Spleen (tissue), 11 donors: ENCODE data around the gene CDC6. TPM values are rescaled to one million over a fixed set of nuclear protein-coding genes. Genes with fewer than 3 reads are reported as not detected.
A peak's percentile ranks its signal among the peaks of the same experiment; 100 is the strongest.

ENCODE experiments used
- DNase-seq: peaks from one replicate; pipeline ENCODE4 v3.0.0-alpha.2; 2020
- H3K27ac ChIP-seq, 8 donors: fragments of 200-600 bp; sonication (generic) in 7 of 8; 1 replicate in 4 of 8; 2 replicates in 4 of 8; pipeline versions ENCODE4 v1.5.0 to v1.8.0; 2016 to 2021; ENCODE audit warnings: inconsistent platforms in 4 of 8, mild to moderate bottlenecking in 4 of 8, moderate library complexity in 1 of 8
- H3K27me3 ChIP-seq, 7 donors: fragments of 200-600 bp; sonication (generic) in 6 of 7; replicated peaks in 1 of 7; 1 replicate in 4 of 7; 2 replicates in 3 of 7; pipeline versions ENCODE4 v1.5.0 to v1.8.0; 2016 to 2021; ENCODE audit warnings: inconsistent platforms in 3 of 7, mild to moderate bottlenecking in 1 of 7
- H3K36me3 ChIP-seq, 6 donors: fragments of 200-600 bp; sonication (generic) in 5 of 6; 1 replicate in 4 of 6; 2 replicates in 2 of 6; pipeline versions ENCODE4 v1.5.0 to v1.8.0; 2016 to 2021; ENCODE audit warnings: inconsistent platforms in 2 of 6
- H3K4me1 ChIP-seq, 6 donors: fragments of 200-600 bp; sonication (generic) in 5 of 6; 1 replicate in 3 of 6; 2 replicates in 3 of 6; pipeline versions ENCODE4 v1.5.0 to v1.8.0; 2016 to 2021; ENCODE audit warnings: inconsistent platforms in 3 of 6
- H3K4me3 ChIP-seq, 8 donors: fragments of 200-600 bp; sonication (generic) in 7 of 8; 1 replicate in 4 of 8; 2 replicates in 4 of 8; pipeline versions ENCODE4 v1.5.0 to v1.8.0; 2016 to 2021; ENCODE audit warnings: inconsistent platforms in 4 of 8, mild to moderate bottlenecking in 4 of 8, moderate library complexity in 2 of 8
- H3K9me3 ChIP-seq, 8 donors: fragments of 200-600 bp; sonication (generic) in 7 of 8; 1 replicate in 4 of 8; 2 replicates in 4 of 8; pipeline versions ENCODE4 v1.5.0 to v1.8.0; 2016 to 2021; ENCODE audit warnings: inconsistent platforms in 4 of 8
- POLR2A ChIP-seq, 3 donors: fragments of 450-650 bp; IDR thresholded peaks; one replicate each; pipeline ENCODE4 v1.5.1; 2017; ENCODE audit warnings: antibody characterized with exemption in 3 of 3, mild to moderate bottlenecking in 1 of 3
- POLR2AphosphoS5 ChIP-seq, 3 donors: sonication (generic); formaldehyde crosslinking; IDR thresholded peaks; one replicate each; pipeline ENCODE4 v1.5.1; 2017; ENCODE audit warnings: antibody characterized with exemption in 3 of 3
- WGBS, 5 donors: extraction: QIAGEN DNeasy Blood & Tissue Kit in 3 of 5; methylation state at CpG; one replicate each; pipeline versions ENCODE4 v1.1.5 to v1.1.7; 2013 to 2018; 5-methylcytosine and 5-hydroxymethylcytosine counted together
- intact Hi-C: fragments of 100-400 bp; cut with DNase I; formaldehyde crosslinking; loops from one replicate; pipeline ENCODE4 v1.15.0; 2023; ENCODE audit warnings: low total_unique reads
- polyA plus RNA-seq, 3 donors: library from polyadenylated mRNA; stranded (reverse); fragments of 200-250 nt; gene quantifications; one replicate each; pipeline ENCODE4 v1.2.1, GENCODE V29; 2013
- total RNA-seq, 7 donors: library from RNA; depleted of rRNA in 3 of 7; stranded (reverse); fragments of >200 nt in 3 of 7; fragmentation: NEBNext Ultra II Directional in 4 of 7; extraction: Animal tissue kit (Norgen Biotek cat#: 25700) in 4 of 7; gene quantifications; one replicate each; pipeline versions ENCODE4 v1.1.0 to v1.2.1, GENCODE V29; 2016 to 2021
- TF ChIP-seq, protein P1 (sequence below), 11 experiments: fragments of 200-600 bp in 7 of 11; fragments of 450-650 bp in 4 of 11; sonication (generic) in 4 of 11; IDR thresholded peaks in 8 of 11; conservative IDR thresholded peaks in 3 of 11; 1 replicate in 7 of 11; 2 replicates in 4 of 11; pipeline versions ENCODE4 v1.4.0 to v1.8.0; 2016 to 2021; ENCODE audit warnings: antibody characterized with exemption in 11 of 11, inconsistent platforms in 4 of 11, mild to moderate bottlenecking in 1 of 11
- donor health status: healthy with polysubstance abuse.
- donor health status: DM: no; HTN: no; CAD: no; lungs with moderate emphysema.
- donor health status: DM: no; HTN: no; CAD: no.
- donor health status: Bipolar disorder and iron deficiency.
- donor health status: healthy.
- donor health status: DM: no; HTN: no; CAD: no.
- donor health status: DM: yes; HTN: yes; CAD: no.

Gene CDC6
- total and polyA plus RNA-seq, 10 donors, result 1.2 to 11.6 (median 5.1) TPM

DNA sequence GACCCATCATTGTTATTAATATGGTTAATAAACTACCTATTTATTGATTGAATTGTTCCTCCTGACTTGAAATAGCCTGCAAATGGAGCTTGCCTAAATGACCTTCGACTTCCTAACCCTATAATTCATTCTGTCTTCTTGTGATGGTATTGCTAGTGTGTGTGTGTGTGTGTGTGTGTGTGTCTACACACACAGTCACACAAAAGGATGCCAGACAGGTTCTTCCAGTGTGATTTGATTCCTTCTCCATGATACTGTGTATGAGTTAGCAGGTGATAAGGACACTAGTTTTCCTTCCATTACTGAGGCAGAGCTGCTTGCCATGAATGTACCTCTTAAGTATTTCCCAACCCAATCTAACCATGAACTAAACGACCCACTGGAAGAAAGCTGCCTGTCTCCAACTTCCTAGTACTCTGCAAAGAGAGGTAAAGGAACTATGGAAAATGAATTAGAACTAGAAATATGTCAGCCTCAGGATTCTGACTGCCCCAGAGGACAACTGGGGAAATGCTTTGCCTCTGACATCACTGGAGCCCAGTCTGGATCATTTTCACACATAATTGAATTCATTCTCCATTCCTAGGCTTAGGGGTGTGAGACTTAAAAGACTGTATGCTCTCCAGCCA, 3.5 kb upstream of the CDC6 start:
- no peak for DNase-seq
- peaks cover 0 to 59% (median 28%) of the 10 kb centered on the region in 6 donors for H3K36me3 ChIP-seq
- 52 to 80% (median 69%) methylated on average over 2 of the region's 2 CpGs for WGBS, 5 donors
- TF ChIP-seq POLR2A (IDR thresholded peaks at IDR 0.05), result no peak
- TF ChIP-seq, protein P1, sequence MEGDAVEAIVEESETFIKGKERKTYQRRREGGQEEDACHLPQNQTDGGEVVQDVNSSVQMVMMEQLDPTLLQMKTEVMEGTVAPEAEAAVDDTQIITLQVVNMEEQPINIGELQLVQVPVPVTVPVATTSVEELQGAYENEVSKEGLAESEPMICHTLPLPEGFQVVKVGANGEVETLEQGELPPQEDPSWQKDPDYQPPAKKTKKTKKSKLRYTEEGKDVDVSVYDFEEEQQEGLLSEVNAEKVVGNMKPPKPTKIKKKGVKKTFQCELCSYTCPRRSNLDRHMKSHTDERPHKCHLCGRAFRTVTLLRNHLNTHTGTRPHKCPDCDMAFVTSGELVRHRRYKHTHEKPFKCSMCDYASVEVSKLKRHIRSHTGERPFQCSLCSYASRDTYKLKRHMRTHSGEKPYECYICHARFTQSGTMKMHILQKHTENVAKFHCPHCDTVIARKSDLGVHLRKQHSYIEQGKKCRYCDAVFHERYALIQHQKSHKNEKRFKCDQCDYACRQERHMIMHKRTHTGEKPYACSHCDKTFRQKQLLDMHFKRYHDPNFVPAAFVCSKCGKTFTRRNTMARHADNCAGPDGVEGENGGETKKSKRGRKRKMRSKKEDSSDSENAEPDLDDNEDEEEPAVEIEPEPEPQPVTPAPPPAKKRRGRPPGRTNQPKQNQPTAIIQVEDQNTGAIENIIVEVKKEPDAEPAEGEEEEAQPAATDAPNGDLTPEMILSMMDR (IDR thresholded peaks at IDR 0.05 in 8 of 11, conservative IDR thresholded peaks at IDR 0.05 in 3 of 11), result no peak
- TF ChIP-seq POLR2AphosphoS5 (IDR thresholded peaks at IDR 0.05), result no peak
- H3K4me1 ChIP-seq, result peaks cover 7 to 32% (median 15%) of the 10 kb centered on the region in 6 donors
- H3K9me3 ChIP-seq, result no peaks in the 10 kb centered on the region
- intact Hi-C loops, result no loop called here
- H3K4me3 ChIP-seq, result no peak overlapping the region
- peak overlapping the region in 2 of 8 donors; percentile 19 to 38 for H3K27ac ChIP-seq
- no peaks in the 10 kb centered on the region for H3K27me3 ChIP-seq

DNA sequence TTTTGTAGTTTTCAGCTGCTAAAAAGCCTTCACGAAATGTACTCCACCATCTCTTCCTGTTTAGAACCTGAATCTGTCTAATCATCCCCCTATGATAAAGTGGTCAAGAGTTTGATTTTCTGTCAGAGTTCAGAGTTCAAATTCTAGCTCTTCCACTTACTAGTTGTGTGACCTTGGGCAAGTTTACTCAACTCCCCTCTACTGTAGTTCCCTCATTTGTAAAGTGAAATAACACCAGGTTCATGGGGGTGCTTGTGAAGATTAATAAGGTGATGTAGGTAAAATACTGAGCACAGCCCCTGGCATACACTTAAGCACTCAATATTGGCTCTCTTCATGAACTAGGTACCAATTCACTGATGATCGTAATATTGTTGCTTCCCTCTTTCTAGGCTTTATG, 1.2 kb upstream of the CDC6 start:
- peaks cover 0 to 42% (median 5%) of the 10 kb centered on the region in 6 donors for H3K36me3 ChIP-seq
- peaks cover 7 to 47% (median 19%) of the 10 kb centered on the region in 6 donors for H3K4me1 ChIP-seq
- H3K27ac ChIP-seq, result no peak overlapping the region
- TF ChIP-seq, protein P1 (IDR thresholded peaks at IDR 0.05 in 8 of 11, conservative IDR thresholded peaks at IDR 0.05 in 3 of 11), result no peak
- TF ChIP-seq POLR2A (IDR thresholded peaks at IDR 0.05) (no peak), POLR2AphosphoS5 (IDR thresholded peaks at IDR 0.05) (no peak)
- no peak for DNase-seq
- H3K9me3 ChIP-seq, result no peaks in the 10 kb centered on the region
- H3K27me3 ChIP-seq, result no peaks in the 10 kb centered on the region
- 87 to 93% (median 90%) methylated on average over 2 of the region's 2 CpGs for WGBS, 5 donors
- H3K4me3 ChIP-seq, result no peak overlapping the region
- intact Hi-C loops, result no loop called here

DNA sequence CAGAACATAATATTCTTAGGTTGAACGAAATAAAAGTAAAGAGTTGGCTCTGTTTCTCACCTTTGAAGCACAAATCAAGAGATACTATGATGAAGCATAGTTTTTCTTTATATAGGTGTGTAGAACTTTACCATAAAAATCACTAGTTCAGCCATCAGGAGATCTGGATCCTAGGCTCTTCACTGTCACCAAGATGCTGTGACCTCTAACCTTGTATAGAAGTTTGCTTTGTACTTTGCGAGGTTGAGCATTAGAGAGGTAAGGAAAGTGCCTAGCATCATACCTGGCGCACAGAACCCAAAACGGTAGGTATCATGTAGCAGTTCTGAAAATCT, 553 bp upstream of the CDC6 start:
- WGBS, 5 donors, result 40 to 48% (median 45%) methylated on average over 4 of the region's 4 CpGs
- intact Hi-C loops, result no loop called here
- no peak for DNase-seq
- Histone ChIP-seq H3K27ac (peak overlapping the region in 7 of 8 donors; percentile 15 to 71 (median 43)), H3K27me3 (no peaks in the 10 kb centered on the region), H3K4me1 (peaks cover 7 to 47% (median 19%) of the 10 kb centered on the region in 6 donors), H3K36me3 (peaks cover 0 to 40% (median under 1%) of the 10 kb centered on the region in 6 donors), H3K4me3 (peak overlapping the region in 2 of 8 donors; percentile 68 to 75), H3K9me3 (no peaks in the 10 kb centered on the region)
- TF ChIP-seq POLR2AphosphoS5 (IDR thresholded peaks at IDR 0.05) (no peak), POLR2A (IDR thresholded peaks at IDR 0.05) (no peak)
- TF ChIP-seq, protein P1 (IDR thresholded peaks at IDR 0.05 in 8 of 11, conservative IDR thresholded peaks at IDR 0.05 in 3 of 11), result no peak

DNA sequence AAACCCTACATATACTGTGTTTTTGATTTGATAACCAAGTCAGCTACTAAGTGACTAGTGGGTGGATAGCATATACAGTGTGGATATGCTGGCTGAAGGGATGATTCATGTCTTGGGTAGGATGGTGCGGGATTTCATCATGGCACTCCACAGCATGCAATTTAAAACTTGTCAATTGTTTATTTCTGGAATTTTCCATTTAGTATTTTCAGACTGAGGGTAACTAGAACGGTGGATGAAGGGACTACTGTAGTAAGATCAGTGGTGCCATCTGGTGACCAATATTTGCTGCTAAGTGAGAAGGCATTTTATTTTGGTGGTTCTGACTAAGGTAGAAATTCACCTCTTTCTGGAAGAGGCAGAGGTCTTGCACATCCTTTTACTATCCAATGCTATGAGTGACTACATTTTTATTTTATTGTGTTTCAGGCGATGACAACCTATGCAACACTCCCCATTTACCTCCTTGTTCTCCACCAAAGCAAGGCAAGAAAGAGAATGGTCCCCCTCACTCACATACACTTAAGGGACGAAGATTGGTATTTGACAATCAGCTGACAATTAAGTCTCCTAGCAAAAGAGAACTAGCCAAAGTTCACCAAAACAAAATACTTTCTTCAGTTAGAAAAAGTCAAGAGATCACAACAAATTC, 3.1 kb downstream of the CDC6 start:
- 57 to 73% (median 66%) methylated on average over 4 of the region's 4 CpGs for WGBS, 5 donors
- Histone ChIP-seq H3K27me3 (no peaks in the 10 kb centered on the region), H3K4me3 (no peak overlapping the region), H3K9me3 (no peaks in the 10 kb centered on the region), H3K36me3 (peaks cover 0 to 30% (median 0%) of the 10 kb centered on the region in 6 donors), H3K27ac (no peak overlapping the region), H3K4me1 (peaks cover 7 to 43% (median 19%) of the 10 kb centered on the region in 6 donors)
- intact Hi-C loops, result loop anchor here (5.0 kb wide), 1 partner anchor 88 kb away; no protein-coding TSS in a partner anchor
- DNase-seq, result no peak
- no peak for TF ChIP-seq POLR2A (IDR thresholded peaks at IDR 0.05)
- TF ChIP-seq, protein P1 (IDR thresholded peaks at IDR 0.05 in 8 of 11, conservative IDR thresholded peaks at IDR 0.05 in 3 of 11), result peak; percentile 20 to 70 (median 57)
- no peak for TF ChIP-seq POLR2AphosphoS5 (IDR thresholded peaks at IDR 0.05)
